Fibroblast of pulmonary artery (primary cell): Measurements from ENCODE around the gene LSAMP.
"Not testable (repeated sequence)": the region's sequence is repeated elsewhere in the genome, so short reads cannot be mapped to it uniquely, and the experiment has no call there.

Experiments used
- DNase-seq: peaks from one replicate; pipeline ENCODE4 v3.0.0-alpha.2; 2010; ENCODE audit warnings: low read depth
- H3K4me3 ChIP-seq: replicated peaks from 2 replicates; pipeline ENCODE4 v1.5.1; 2011; ENCODE audit warnings: low read depth, mild to moderate bottlenecking, control low read depth, low read length, moderate library complexity
- CTCF ChIP-seq: IDR thresholded peaks from 2 replicates; pipeline ENCODE4 v1.5.1; 2011; ENCODE audit warnings: mild to moderate bottlenecking, control low read depth, low read length, inconsistent platforms; ENCODE audit errors: missing control alignments

Gene LSAMP

GRCh38 chr3:115848641-115849040 lies 596.6 kb downstream of the LSAMP start:
- no peak overlapping the region for H3K4me3 ChIP-seq
- DNase-seq = no peak
- no peak for TF ChIP-seq CTCF

GRCh38 chr3:115845986-115846385 lies 599.3 kb downstream of the LSAMP start:
- DNase-seq = no peak
- H3K4me3 ChIP-seq = no peak overlapping the region
- no peak for TF ChIP-seq CTCF

- not testable (repeated sequence) for H3K4me3 ChIP-seq, DNase-seq
These were observed 600.6 kb downstream of the LSAMP start for GRCh38 chr3:115844729-115845128.

GRCh38 chr3:115843206-115843605 lies 602.1 kb downstream of the LSAMP start:
- no peak for TF ChIP-seq CTCF

GRCh38 chr3:115839246-115839645 lies 606.0 kb downstream of the LSAMP start:
- DNase-seq = no peak
- H3K4me3 ChIP-seq = no peak overlapping the region
- no peak for TF ChIP-seq CTCF

More at GRCh38 chr3:115843206-115843605, 602.1 kb downstream of the LSAMP start:
- DNase-seq = no peak
- no peak overlapping the region for H3K4me3 ChIP-seq

GRCh38 chr3:115838786-115839185 lies 606.5 kb downstream of the LSAMP start:
- TF ChIP-seq CTCF = no peak
- DNase-seq = no peak
- H3K4me3 ChIP-seq = no peak overlapping the region

GRCh38 chr3:115836944-115837343 lies 608.3 kb downstream of the LSAMP start:
- H3K4me3 ChIP-seq = no peak overlapping the region
- peak; percentile 49 for DNase-seq
- TF ChIP-seq CTCF = peak; percentile 71

- no peak overlapping the region for H3K4me3 ChIP-seq
- DNase-seq = no peak
- TF ChIP-seq CTCF = no peak
These were observed 609.3 kb downstream of the LSAMP start for GRCh38 chr3:115835946-115836345.
